GM12872 (cell line): ENCODE data around the gene TPI1.

Experiments
- CTCF ChIP-seq: IDR thresholded peaks from 3 replicates; pipeline ENCODE4 v1.5.1; 2011; ENCODE audit warnings: low read depth, mild to moderate bottlenecking, low read length, moderate library complexity; ENCODE audit not compliant: insufficient read depth

TPI1 gene

GRCh38 chr12:6826125-6826733 is 41.1 kb upstream of the TPI1 start:
- no peak for TF ChIP-seq CTCF

- TF ChIP-seq CTCF = no peak
Measured at GRCh38 chr12:6826734-6827436, 40.4 kb upstream of the TPI1 start.

- no peak for TF ChIP-seq CTCF
Measured at GRCh38 chr12:6827437-6827911, 39.9 kb upstream of the TPI1 start.

- TF ChIP-seq CTCF = no peak
Measured at GRCh38 chr12:6827982-6828780, 39.1 kb upstream of the TPI1 start, which contains the start of gene P3H3. TSS of gene P3H3 (plus strand) at chr12:6828407. CDS start at chr12:6828441, 34 bp downstream.

GRCh38 chr12:6828781-6829535 is 38.4 kb upstream of the TPI1 start:
- TF ChIP-seq CTCF = no peak

GRCh38 chr12:6829536-6830220 is 37.7 kb upstream of the TPI1 start:
- TF ChIP-seq CTCF = no peak
